ENCODE data around the gene OR51B6. TPM values are rescaled to one million over a fixed set of nuclear protein-coding genes. Genes with fewer than 3 reads are reported as not detected.

The OR51B6 gene
- polyA plus RNA-seq, 1 donor (not counting 4 experiments of a cell fraction or from before 2014, with no cell fraction given) = not detected

- TF ChIP-seq, protein P1, sequence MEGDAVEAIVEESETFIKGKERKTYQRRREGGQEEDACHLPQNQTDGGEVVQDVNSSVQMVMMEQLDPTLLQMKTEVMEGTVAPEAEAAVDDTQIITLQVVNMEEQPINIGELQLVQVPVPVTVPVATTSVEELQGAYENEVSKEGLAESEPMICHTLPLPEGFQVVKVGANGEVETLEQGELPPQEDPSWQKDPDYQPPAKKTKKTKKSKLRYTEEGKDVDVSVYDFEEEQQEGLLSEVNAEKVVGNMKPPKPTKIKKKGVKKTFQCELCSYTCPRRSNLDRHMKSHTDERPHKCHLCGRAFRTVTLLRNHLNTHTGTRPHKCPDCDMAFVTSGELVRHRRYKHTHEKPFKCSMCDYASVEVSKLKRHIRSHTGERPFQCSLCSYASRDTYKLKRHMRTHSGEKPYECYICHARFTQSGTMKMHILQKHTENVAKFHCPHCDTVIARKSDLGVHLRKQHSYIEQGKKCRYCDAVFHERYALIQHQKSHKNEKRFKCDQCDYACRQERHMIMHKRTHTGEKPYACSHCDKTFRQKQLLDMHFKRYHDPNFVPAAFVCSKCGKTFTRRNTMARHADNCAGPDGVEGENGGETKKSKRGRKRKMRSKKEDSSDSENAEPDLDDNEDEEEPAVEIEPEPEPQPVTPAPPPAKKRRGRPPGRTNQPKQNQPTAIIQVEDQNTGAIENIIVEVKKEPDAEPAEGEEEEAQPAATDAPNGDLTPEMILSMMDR (optimal IDR thresholded peaks at IDR 0.05 in 1 of 3, IDR thresholded peaks at IDR 0.05 in 1 of 3, conservative IDR thresholded peaks at IDR 0.05 in 1 of 3; ENCODE audit: extremely low read depth in 1 of 3, insufficient read depth in 2 of 3, low read length in 3 of 3) = no peak
- no peak for TF ChIP-seq EZH2 (IDR thresholded peaks at IDR 0.05; ENCODE audit: low read length)
- Histone ChIP-seq H3K4me1 (ENCODE audit: control insufficient read depth, extremely low read depth, insufficient read depth, low read length) (no peaks in the 10 kb centered on the region), H3K27me3 (ENCODE audit: control insufficient read depth, extremely low read depth, insufficient read depth, low read length) (no peaks in the 10 kb centered on the region), H3K9ac (ENCODE audit: control insufficient read depth, extremely low read depth, insufficient read depth, low read length) (no peak overlapping the region), H2AFZ (ENCODE audit: control insufficient read depth, low read length) (no peak overlapping the region), H3K4me3 (ENCODE audit: control insufficient read depth in 2 of 3, extremely low read depth in 1 of 3, insufficient read depth in 2 of 3, low read depth in 1 of 3, low read length in 3 of 3) (no peak overlapping the region), H3K9me1 (ENCODE audit: control insufficient read depth, extremely low read depth, insufficient read depth, low read length) (no peaks in the 10 kb centered on the region), H3K27ac (ENCODE audit: control insufficient read depth, insufficient read depth, low read length) (no peak overlapping the region), H3K9me3 (ENCODE audit: control insufficient read depth, low read depth, low read length) (no peaks in the 10 kb centered on the region), H4K20me1 (ENCODE audit: control insufficient read depth, extremely low read depth, insufficient read depth, low read length) (no peaks in the 10 kb centered on the region), H3K4me2 (ENCODE audit: control insufficient read depth, extremely low read depth, insufficient read depth, low read depth, low read length) (no peak overlapping the region), H3K36me3 (ENCODE audit: control insufficient read depth in 2 of 2, extremely low read depth in 1 of 2, insufficient read depth in 2 of 2, low read length in 2 of 2) (no peaks in the 10 kb centered on the region), H3K79me2 (ENCODE audit: control insufficient read depth, insufficient read depth, low read length) (no peaks in the 10 kb centered on the region)
- FAIRE-seq = no peak
- dilution Hi-C loops (cut with MboI; ENCODE audit: extremely low pct_ligation_motif_present, low sequenced_read_pairs) = no loop called here
- no peak for DNase-seq (ENCODE audit: low read depth, low spot score)
Observed at GRCh38 chr11:5366856-5367255, 15.5 kb downstream of the OR51B6 start.

DNA sequence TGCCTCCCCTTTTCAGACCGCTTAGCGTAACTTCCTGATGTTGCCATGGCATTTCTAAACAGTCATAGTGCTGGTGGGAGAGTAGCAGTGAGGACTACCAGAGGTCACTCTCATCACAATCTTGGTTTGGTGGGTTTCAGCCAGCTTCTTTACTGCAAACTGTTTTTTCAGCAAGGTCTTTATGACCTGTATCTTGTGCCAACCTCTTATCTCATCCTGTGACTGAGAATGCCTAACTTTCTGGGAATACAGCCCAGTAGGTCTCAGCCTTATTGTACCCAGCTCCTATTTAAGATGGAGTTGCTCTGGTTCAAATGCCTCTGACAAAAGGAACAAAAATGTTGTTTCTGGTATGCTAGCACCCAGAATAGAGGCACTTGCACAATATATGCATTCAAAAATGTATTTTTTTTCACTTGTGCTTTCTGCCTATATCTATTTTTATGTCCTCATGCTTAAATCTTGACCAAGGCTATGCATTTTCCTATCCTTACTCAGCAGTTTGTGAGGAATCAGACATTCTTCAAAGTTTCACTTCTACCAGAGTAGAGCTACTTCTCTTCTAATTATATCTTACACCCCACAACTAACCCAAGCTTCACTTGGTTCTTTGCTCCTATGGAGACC, 16.3 kb downstream of the OR51B6 start:
- Histone ChIP-seq H3K79me2 (ENCODE audit: control insufficient read depth, insufficient read depth, low read length) (no peaks in the 10 kb centered on the region), H3K4me1 (ENCODE audit: control insufficient read depth, extremely low read depth, insufficient read depth, low read length) (no peaks in the 10 kb centered on the region), H3K9me1 (ENCODE audit: control insufficient read depth, extremely low read depth, insufficient read depth, low read length) (no peaks in the 10 kb centered on the region), H3K4me2 (ENCODE audit: control insufficient read depth, extremely low read depth, insufficient read depth, low read depth, low read length) (no peak overlapping the region), H3K4me3 (ENCODE audit: control insufficient read depth in 2 of 3, extremely low read depth in 1 of 3, insufficient read depth in 2 of 3, low read depth in 1 of 3, low read length in 3 of 3) (no peak overlapping the region), H3K27me3 (ENCODE audit: control insufficient read depth, extremely low read depth, insufficient read depth, low read length) (no peaks in the 10 kb centered on the region), H3K36me3 (ENCODE audit: control insufficient read depth in 2 of 2, extremely low read depth in 1 of 2, insufficient read depth in 2 of 2, low read length in 2 of 2) (no peaks in the 10 kb centered on the region), H3K9me3 (ENCODE audit: control insufficient read depth, low read depth, low read length) (no peaks in the 10 kb centered on the region), H2AFZ (ENCODE audit: control insufficient read depth, low read length) (no peak overlapping the region), H3K9ac (ENCODE audit: control insufficient read depth, extremely low read depth, insufficient read depth, low read length) (no peak overlapping the region), H3K27ac (ENCODE audit: control insufficient read depth, insufficient read depth, low read length) (no peak overlapping the region), H4K20me1 (ENCODE audit: control insufficient read depth, extremely low read depth, insufficient read depth, low read length) (no peaks in the 10 kb centered on the region)
- no peak for TF ChIP-seq EZH2 (IDR thresholded peaks at IDR 0.05; ENCODE audit: low read length)
- TF ChIP-seq, protein P1 (optimal IDR thresholded peaks at IDR 0.05 in 1 of 3, IDR thresholded peaks at IDR 0.05 in 1 of 3, conservative IDR thresholded peaks at IDR 0.05 in 1 of 3; ENCODE audit: extremely low read depth in 1 of 3, insufficient read depth in 2 of 3, low read length in 3 of 3) = no peak
- DNase-seq (ENCODE audit: low read depth, low spot score) (no peak), FAIRE-seq (no peak)
- dilution Hi-C loops (cut with MboI; ENCODE audit: extremely low pct_ligation_motif_present, low sequenced_read_pairs) = no loop called here
